GM18868 (cell line): Measurements from ENCODE around the gene CCDC51.

ENCODE experiments used
- ATAC-seq: cut with Tn5 transposase; IDR thresholded peaks from one replicate; pipeline ENCODE4 v1.9.1; 2021; ENCODE audit warnings: mild to moderate bottlenecking, moderate library complexity; ENCODE audit not compliant: unreplicated experiment

Gene CCDC51

DNA sequence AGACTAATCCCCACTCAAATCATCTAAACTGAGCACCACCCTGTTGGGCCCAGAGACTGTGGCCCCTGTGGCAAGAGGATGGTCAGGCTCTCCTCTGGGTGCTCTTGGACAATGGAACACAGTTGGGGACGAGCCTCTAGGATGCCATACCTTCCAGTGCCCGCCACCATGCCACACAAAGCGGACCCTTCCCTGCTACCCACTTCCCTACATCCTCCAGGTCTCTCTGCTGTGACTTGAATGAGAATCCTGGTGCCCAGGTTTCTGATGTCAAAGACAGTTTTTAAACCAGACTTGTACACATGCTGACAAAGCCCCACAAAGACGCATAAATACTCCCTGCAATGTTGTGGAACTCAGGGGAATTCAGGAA, 4.7 kb downstream of the CCDC51 start:
- ATAC-seq: no peak

DNA sequence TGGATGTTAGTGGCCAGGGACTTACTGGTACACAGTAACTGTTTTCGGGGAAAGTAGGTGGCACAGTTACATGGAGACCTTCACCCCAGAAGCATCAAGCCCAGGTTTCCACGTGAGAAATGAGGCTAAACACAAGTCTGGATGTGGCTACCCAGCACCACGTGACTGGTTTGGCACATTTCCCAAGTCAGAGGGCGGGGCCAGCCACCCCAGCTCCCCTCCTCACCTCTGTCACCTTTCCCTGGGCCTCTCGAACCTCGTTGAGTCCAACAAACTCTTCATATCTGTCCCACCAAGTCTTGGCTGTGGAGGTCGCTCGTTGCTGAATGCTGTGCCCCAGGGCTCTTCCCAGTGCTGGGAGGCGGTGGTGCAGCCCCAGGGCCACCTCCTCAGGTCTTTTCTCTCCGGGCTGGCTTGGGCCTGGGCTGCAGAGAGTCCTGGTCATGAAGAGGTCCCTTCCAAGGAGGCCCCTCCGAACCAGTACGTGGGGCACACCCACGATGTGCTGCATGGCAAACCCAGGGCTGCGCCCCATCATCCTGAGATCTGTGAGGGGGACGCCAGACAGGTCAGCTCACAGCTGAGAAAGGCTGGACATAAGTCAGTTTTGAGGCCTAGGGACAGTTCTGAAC, 5.2 kb downstream of the CCDC51 start:
- no peak for ATAC-seq

DNA sequence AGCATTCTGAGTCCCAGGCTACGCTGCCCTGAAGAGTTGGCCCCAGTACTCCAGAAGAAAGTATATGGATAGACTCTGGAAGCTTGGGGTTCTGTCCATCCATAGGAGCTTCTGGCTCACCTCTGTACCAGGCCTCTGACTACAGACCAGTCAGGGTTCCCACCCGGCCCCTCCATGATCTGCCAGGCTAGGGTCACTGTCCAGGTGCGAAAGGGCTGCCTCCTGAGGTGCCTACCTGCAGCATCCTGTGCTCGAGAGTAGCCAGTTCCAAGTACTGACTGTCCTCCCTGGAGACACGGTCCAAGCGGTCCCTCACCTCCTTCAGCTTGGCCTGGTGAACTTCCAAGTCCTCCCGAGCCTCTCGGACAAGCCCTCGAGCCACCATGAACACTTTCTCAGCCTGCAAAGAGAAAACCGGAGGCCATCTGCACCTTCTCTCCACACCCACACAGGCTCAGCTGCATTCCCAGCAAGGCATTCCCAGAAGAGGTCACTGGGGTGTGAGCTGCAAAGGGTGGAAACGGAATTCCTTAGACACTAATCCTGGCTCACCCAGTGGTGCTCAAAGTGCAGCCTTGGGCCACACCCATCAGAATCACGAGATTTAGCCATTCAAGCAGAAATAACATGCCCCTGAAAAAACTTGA, 6.3 kb downstream of the CCDC51 start:
- no peak for ATAC-seq

DNA sequence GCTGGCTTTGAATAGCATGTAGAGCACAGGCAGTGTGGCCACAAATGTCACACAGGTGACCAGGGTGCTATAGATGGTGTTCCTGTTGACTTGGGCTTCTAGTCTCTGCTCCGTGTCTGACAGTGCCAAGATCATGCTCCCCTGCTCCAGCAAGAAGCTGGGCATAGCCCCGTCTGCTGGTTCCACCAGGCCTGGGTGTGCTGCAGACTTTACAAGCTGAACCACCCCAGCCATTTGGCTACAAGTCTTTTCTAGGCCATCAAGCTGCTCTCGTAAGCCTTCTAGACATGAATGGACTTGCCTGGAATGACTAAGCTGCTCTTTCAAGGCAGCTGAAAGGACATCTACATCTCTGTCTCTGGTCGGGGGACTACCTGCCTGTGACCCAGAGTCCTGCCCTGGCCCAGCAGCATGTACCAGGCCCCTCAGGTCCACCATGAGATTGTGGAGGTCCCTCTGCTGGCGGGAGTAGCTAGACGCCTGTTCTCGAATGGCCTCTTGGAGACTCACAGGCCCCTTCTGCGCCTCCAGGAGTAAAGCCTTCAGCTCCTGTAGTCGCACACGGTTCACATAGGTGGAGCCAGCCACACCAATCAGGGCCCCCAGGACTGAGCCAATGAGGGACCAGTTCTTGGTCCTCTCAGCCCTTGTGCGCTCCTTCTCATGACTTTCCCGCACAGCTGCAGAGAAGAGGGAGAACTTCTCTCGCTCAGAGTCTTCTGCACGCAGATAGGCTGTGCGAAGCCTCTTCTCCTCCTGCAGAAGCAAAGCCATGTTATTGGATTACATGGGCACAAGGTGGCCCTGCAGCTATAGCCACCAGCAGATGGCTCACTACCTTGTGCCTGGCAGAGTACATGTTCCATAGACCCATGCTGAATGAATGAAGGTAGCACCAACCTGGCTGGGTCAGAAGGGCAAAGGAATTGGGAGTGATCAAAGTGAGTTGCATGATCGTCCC, 7.2 kb downstream of the CCDC51 start:
- ATAC-seq: no peak

DNA sequence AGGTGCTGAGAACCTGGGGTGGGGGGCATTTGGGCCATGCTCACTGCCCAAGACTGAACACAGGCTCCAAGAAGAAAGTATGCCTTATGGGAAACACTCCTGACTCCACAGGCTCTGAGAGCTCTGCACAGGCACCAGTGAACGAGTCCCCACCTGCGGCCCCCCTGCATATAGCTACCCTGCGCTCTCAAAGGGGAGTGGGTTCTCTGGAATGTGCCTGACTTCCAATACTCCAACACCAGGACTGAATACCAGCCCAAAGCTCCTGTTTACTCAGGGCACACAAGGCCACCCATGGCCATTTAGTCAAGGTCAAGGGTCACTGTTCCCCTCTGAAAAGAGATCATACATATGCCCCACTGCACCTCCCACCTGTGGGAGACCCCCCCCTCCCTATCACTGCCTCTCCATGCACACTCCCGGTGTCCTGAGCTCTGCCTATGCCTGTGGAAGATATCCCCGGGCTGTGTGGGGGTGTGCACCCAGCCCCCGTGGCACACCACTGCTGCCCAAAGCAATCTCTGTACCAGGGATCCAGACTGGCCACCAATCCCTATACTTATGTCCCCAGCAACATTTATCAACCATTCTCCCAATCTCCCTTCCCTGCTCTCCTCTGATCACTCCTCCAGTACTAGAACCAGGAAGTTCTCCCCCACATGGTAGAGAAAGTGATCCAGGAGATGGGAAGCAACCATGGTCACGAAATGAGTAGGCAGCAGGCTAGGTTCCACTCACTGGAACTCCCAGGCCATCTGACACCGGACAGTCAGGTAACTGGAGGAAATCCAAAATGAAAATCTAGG, 8.5 kb downstream of the CCDC51 start:
- no peak for ATAC-seq

DNA sequence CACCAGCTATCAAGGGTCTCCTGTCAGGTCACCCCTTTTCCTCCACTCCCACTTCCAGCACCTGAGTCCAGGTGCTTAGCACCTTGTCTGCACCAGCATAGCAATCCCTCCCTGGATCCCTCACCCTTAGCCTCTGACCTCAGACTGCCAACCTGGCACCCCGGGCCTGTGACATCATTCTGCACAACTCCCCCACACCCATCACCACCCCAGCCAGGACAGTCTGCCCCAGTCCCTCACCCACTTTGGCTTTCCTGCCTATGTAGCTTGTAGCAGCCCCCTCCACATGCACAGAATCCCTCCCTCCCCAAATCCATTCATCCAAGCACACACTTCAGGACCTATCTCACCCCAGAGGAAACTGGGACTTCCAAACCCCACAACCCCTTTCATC, 9.2 kb downstream of the CCDC51 start:
- no peak for ATAC-seq

DNA sequence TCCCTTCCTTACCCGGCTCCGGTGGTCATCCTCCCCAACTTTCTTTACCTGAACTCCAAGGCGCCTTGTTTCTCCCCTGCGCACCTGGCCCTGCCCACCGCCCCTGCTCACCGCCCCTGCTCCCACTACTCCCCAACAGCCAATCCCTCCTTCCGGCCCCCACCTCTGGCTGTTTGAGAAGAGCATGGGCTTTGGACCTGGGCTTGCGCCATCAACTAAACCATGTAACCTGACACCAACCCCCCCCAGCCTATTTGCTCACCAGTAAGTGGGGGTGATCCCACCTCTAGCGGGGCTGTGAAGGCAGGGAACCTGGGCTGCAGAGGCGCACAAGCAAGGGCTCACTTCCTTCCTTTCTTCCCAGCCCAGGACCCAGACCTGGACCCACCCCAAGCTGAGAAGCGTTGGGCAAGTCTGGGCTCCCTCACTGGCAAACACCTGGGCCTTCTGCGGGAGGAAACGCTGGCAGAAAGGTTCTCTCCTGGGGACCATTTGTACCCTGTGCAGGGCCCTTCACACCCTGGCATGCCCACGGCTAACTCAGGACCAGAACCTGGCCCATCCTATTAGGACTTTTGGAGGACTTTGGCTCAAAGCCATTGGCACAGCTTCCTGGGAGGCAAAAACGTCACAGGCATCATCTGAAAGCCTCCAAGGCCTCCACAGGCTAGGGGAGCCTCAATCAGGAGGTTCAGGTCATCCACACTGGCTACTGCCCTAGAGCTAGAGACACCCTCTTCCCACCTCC, 9.8 kb downstream of the CCDC51 start, which contains the start of gene PLXNB1:
Gene PLXNB1, minus strand, starts transcription at position 127 of the 748 bp plus-strand sequence. CDS start 5,475 bp downstream, outside the sequence.
- ATAC-seq: no peak

DNA sequence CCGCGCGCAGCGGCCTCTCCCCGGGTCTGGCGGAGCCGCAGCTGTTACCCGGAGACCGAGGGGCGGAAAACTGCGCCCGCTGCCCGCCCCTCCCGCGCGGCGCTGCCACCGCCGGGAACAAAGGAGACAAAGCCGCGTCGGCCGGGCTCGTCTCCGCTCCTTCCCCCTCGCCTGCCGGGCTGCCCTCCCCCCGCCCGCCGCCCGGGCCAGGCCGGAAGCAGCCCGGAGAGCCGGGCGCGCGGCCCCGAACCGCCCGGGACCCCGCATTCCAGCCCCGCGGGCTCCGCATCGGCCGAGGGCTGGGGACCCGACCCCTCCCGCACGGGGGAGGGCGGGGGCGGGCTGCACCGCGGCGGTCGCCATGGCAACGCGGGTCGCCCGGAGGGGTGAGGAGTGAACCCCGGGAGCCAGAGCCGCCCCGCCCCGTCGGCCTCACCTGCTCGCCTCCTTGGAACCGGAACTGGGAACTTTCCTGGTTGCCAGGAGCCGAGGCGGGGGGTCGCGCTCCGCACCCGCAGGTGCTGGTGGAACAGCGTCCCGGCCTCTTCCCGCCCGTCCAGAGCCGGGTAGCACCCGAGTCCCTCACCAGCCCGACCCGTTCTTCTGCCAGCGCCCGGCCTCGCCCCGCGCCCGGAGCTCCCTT, 10.5 kb downstream of the CCDC51 start:
- ATAC-seq: no peak

DNA sequence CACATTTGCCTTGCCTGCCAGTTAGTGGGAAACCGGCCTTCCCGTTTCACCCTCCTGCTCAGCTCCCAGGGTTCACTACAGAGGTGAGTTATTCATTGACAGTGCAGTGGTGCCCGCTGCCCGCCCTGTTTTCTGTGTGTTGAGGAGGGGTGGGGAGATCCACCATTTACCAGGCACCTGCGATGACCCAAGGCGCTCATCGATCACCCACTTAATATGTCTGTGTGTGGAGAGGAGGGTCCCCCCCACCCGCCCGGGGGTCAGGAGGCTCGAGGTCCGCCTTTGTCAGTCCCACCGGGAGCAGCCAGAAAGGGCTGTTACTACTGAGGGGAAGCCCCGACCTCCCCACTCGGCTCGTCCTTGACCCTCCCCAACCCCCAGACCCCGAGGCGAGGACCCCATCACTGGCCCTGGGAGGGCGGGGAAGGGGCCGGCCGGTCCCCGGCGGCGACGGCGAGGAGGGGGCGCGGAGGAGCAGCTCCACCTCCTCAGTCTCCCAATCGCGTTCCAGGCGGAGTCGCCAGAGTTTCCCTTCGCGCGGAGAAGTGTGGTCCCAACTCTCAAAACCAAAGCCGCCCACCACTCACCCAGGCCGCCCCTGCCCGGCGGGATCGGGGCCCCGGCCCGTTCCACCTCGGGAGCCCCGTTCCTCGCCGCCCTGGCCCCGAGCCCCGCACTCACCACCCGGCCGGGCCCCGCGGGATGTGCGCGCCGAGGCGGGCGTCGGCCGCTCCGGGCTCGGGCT, 11.2 kb downstream of the CCDC51 start:
- ATAC-seq: no peak

DNA sequence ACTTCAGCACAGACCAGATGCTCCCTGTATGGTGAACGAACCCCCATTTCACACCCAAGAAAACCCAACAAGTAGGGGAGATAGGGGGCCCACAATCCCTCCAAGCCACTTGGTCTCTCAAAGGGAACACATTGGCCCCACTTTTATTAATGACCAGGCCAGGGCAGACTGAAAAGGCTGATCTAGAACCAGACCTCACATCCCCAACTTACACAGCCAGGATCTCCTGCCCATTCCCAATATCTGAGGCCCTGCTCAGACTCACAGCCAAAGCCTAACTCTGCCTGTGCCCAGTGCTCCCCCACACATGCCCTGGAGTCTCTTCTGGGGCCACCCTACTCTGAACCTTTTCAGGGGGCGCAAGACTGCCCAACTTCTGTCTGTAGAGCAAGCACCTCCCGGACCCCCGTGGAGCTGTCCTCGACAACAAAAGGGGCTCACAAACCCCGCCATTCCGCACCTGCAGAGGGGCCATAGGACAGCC, 11.8 kb downstream of the CCDC51 start:
- no peak for ATAC-seq

DNA sequence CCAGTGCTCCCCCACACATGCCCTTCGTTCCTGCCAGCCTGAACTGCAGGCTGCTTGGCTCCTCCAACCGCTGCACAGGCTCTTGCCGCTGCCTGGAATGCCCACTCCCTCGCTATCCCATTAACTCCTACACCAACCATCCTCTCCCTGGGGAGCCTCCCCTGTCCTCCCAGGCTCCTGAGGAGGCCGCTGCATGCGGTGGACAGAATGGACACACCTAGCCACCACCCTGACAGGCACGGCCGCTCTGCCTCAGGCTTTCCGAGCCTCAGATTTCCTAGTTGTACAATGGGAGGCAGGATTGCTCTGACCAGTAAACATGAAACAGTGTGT, 12.3 kb downstream of the CCDC51 start:
- no peak for ATAC-seq

DNA sequence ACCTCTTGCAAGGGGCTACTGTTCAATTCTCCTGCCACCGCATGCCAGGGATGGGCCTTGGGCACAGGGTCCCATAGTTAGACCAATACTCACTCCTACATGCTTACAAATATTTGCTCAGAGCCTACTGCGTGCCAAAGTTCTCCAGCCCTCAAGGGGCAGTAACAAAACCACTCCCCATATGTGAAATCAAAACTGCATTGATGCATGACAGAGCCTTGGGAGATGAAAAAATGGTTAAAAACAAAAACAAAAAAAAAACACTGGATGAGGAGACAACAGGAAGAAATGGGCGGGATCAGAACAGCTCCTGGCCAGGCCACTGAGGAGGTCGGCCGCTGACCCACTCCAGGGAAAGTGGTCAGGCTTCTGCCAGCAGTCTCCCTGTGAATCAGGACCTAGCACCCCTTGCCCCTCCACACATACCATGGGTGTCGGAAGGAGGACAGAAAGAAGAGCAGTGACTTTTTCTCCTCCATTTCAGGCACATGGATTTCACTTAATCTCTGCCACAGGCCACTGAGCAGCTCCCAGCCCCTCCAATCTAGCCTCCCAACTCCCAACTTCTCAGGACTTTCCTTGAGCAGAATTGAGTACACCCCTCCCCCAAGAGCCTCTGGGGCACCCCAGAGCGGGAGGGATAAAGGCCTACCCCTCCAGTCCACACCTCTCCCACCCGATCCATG, 12.8 kb downstream of the CCDC51 start:
- no peak for ATAC-seq

DNA sequence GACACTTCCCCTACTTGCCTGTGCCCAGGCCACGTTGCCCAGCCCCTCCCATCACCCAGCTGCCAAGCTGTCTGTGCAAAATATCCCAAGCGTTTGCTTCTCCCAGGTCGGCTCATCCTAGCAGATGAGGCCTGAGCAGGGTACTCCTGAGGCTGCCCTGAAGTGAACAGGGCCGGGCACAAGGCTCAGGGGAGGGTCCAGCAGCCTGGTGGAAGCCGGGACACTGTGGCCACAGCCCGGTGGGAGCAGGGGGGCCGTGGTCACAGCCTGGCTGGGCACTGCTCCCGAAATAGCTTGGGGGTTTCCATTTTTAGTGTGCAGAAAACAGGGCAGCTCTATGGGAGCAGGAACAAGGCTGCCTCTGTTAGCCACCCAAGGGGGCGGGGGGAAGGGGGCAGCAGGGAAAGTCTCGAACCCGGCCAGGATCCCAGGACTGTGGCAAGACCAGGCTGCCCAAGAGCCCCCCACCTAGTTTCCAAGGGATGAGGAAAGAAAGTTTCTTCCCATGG, 13.5 kb downstream of the CCDC51 start:
- no peak for ATAC-seq

DNA sequence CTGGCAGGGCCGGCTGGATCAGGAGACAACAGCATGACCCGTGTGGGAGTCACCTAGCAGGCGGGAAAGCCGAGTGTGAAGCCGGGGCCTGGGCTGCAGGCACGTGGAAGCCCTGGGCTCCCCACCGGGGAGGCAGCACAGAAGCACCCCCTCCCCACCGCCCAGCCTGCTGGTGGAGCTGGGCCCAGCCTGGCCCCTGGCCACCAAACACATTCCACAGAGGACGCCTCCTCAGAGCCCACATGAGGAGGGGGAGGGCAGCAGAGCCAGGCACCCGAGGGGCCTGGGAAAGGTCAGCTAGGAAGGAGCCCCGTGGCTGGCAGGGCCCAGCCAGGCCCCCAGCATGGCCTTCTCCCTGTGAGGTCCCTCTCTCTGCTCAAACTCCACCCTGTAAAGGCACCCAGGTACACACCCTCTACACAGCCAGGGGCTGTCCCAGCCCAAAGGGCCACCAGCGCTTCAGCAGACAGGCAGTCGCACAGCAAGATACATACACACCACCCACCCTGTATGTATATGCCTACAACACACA, 14.6 kb downstream of the CCDC51 start:
- no peak for ATAC-seq

DNA sequence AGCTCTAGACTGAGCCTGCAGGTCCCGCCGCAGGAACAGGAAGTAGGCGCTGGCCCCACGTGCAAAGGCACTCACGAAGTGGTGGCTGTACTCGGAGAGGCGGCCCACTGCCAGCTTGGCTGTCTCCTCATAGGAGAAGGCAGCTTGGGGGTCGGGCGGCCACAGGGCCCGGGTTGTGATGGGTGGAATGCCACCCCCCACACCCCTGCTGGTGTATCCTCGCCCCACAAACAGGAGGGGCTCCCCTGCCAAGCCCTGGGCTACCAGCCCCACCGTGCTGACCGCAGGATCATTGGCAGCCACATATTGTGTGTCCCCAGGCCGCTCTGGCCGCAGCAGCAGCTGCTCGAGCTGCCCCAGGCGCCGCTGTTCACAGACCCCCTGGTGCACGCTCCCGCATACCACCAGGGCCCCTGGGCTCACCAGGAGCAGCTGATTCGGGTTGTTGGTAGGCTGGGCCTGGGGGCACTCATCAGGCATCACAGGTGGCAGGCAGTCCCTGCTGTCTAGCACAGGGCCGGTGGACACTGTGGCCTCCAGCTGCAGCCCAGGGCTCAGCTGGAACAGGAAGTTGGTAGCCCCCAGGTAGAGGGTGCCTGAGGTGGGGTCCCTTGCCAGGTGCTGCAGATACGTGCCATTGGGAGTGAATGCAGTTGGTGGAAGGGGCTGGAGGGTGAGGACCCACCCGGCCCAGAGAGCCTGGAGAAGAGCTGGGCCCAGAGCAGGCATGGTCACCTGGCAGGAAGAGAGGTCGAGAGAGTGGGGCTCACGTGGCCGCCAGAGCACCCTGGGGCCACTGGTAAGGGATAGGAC, 15.8 kb downstream of the CCDC51 start:
- ATAC-seq: no peak

DNA sequence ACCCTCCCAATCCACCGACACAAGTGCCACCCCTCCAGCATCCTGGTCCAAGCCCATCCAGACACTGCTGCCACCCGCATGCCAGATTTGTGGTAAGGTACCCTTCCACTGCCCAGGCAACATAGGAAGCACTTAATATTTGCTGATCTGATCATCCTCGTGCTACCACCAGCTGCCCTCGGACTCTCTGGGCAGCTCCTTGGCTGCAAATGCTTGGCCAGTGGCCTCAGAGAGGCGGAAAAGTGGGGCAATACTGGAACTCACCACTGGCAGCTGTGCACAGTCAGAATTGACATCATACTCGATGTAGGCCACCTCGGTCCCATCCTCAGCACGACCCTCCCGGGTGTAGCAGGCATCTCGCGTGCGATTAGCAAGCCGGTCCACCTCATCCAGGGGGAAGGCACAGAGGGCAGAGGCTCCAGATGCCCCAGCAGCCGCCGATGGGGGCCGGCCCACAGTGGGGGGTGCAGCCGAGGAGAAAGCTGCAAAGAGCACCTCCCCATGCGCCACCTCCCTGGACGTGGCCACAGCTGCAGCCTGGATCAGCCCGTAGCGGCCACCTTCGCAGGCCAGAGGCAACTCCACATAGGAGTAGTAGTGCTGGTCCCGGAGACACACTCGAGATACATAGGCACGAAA, 16.6 kb downstream of the CCDC51 start:
- ATAC-seq: no peak

DNA sequence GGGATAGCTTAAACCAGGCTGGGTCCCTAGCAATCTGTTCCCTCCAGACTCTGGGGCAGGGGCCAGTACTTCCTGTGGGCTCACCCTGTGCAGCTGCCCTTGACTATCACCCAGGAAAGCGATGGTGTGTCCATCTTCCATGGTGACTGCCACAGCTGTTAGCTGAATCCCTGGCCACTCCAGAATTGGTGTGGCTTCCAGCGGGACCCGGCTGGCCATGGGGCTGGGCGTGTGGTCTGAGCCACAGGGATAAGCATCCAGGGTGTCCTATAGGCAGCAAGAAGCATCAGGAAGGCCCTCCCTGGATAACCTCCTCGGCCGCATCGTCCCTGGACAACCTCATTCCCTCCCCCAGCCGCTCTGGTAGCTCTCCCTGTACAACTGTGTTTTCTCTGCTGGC, 17.2 kb downstream of the CCDC51 start:
- ATAC-seq: no peak
